AG20443 (cell line): ENCODE results near the gene NUFIP1.
A peak's percentile ranks its signal among the peaks of the same experiment; 100 is the strongest.
"Not testable (repeated sequence)": the region's sequence is repeated elsewhere in the genome, so short reads cannot be mapped to it uniquely, and the experiment has no call there.

Experiments
- DNase-seq: peaks from one replicate; pipeline ENCODE4 v3.0.0; 2012; ENCODE audit warnings: low spot score, mixed read lengths

The NUFIP1 gene

DNA sequence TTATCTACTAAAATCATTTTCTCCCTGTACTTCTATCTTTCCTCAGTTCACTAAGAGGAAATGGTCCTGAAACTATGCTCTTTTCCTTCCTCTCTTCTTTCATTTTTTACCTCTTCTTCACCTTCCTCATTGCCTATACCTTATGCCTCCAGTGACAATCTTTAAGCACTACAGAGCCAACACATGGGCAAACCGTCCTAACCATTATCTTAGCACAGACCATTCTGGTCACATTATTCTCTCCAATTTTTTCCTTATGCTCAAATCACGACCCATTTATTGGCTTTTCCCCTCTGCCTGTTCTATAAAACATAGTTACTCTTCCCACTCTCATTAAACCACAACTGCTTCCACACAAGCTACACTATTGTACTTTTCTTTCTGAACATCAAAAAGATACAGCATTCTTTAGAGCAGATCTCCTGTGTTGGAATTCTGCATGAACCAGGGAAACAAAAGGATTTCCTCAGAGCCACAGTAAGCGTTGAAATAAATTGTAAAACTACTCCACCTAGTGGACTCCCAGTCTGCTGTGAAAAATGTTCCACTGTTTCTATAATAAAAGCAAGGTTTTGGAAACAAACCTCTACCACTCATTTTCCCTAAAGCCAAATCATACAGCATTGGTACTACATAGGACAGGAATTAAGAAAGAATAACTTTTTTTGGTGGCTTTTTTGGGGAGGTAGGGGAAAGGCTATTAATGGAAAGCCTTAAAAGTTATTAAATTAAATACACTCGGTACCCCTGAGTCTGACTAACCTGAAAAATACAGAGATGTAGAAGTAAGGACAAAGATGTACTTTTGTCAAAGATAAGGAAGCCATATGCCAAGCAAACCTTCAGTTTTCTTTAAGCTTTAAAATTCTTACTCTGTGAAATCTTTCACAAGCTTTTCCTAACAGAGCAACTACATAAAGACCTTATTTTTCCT lies 19.5 kb downstream of the NUFIP1 start:
- peak; percentile 58 for DNase-seq

- no peak for DNase-seq
These were observed 20.8 kb downstream of the NUFIP1 start for GRCh38 chr13:44968434-44968815.

GRCh38 chr13:44967704-44968433 lies 21.4 kb downstream of the NUFIP1 start:
- peak; percentile 25 for DNase-seq

DNA sequence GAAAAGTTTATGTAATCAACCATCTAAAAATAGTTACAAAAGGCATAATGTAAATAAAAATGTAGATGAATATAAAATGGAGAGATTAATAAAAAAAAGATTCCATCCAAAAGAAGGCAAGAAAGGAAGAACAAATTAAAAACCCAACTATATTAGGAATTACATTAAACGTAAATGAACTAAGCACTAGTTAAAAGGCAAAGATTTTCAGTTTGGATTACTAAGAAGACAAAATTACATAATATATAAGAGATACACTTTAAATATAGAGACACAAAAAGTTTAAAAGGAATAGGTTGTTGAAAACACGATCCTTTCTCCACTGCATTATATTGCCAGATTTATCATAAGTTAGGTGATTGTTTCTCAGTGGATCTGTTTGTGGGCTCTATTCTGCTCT lies 27.3 kb downstream of the NUFIP1 start:
- DNase-seq, result no peak

DNA sequence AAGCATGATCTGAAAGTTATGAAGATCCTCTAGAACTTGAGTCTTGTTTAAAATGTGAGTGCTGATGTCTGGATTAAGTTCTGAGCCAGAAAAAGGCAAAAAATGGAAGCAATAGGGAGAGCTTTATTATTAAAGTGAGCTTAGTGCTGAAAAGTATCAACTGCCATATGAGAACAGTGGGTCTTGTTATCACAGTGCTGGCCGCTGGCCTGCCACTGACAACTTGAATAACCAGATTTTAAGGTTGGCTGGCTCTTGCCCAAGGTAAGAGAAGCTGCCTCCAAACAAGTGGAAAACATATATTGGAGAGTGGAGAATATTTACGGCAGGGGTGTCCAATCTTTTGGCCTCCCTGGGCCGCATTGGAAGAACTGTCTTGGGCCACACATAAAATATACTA lies 33.9 kb downstream of the NUFIP1 start:
- no peak for DNase-seq

- DNase-seq, result no peak
These were observed 35.0 kb downstream of the NUFIP1 start for GRCh38 chr13:44954224-44954623.

GRCh38 chr13:44952671-44953070 lies 36.6 kb downstream of the NUFIP1 start:
- no peak for DNase-seq

GRCh38 chr13:44951184-44951583 lies 38.1 kb downstream of the NUFIP1 start:
- DNase-seq, result no peak

DNA sequence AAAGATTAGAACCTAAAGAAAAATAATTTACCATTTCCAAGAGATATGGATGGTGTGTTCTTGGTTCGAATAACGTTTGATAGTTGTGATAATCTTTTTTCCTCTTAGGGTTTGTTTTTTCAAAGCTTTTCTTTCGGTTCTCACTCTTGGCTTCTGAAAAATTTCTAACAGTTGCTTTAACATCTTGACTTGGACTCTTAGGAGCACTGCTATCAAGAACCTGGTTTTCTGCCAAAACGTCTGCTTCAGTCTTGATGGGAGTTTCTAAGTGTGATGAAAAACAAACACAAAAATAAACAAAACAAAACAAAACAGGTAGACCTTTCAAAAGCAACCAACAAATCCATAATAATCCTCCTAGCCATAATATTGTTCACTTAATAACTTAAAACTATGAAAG lies 45.9 kb downstream of the NUFIP1 start:
- not testable (repeated sequence) for DNase-seq

DNA sequence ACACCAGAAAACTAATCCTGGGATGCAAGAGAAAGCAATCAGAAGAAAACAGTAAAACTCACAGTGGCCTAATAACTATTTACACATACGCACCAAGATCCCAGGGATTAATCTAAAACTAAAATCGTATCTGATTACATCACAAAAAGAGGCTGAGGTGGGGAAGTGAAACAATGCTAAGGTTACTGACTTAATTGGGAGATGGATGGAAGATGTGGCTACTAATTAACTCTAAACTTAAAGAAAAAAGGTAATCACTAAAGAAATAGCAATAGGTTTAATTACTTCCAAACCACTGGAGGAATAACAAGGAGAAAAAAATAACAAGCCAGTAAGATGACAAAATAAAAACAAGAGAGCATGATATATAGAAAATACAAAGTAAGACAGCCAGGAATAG lies 50.4 kb downstream of the NUFIP1 start:
- no peak for DNase-seq

- DNase-seq, result no peak
These were observed 53.0 kb downstream of the NUFIP1 start for GRCh38 chr13:44936246-44936645.

DNA sequence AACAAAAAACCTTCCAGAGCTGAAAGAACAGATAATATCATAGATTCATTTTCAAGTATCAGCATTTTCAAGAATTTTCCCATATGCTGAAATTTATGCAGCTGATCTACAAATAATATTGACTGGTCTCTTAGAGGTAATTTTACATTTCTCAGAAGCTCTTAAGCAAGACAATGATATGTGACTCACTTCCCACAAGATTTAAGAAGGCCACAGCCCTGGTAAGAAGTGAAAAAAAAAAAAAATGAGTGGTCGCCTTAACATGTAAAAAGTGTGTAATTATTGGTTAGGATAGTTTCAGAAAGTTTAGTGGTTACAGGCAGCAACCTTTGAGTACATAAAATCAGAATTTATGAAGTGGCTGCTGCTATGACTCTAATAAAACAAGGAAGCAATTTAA lies 54.5 kb downstream of the NUFIP1 start:
- peak; percentile 36 for DNase-seq

GRCh38 chr13:44932850-44933251 lies 56.4 kb downstream of the NUFIP1 start:
- peak; percentile 40 for DNase-seq

DNA sequence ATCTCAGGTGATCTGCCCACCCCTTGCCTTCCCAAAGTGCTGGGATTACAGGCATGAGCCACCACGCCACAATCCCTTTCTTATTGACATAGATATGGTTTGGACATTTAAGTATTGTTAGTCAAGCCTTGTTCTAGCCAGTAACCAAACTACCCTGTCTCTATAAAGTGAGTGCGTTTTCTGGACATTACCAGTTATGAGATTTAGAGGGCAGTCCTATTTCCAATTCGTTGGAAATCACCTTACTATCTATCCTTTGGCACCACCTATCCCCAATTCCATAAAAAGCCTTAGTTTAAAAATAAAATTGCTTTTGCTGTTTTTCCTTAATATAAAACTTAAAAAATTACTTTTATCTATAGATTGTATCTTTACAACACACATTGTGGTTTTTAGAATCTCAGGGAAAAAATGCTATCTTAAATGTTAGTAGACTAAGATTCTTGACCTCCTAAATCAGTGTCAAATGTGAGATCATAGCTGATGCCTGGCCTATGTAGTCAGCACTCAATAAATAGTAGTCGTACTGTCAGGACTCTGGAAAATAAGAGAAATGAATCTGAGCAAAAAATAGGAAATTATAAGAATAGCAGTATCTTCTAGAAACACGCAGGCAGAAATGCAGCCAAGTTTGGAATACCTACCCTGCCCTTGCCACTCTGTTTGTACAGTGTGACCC lies 57.0 kb downstream of the NUFIP1 start:
- DNase-seq, result peak; percentile 16

GRCh38 chr13:44930963-44931623 lies 58.2 kb downstream of the NUFIP1 start:
- DNase-seq, result peak; percentile 38

DNA sequence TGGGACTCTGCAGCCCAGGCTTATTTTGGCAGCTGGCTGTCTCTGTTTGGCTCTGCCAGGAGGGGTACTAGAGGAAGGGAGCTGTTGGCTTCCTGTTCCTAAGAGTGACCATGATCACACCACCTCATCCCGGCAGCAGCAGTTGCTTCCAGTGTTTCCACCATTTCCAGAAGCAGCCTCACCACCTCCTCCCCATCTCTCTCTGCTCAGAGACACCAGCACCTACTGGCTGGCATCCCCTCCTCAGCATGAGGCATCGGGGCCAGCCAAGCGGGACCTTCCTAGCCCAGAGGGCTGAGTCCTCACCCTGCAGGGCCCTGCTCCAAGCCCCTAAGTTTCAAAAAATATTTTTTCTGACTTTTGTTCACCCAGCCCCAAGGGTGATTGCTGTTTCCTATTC lies 59.0 kb downstream of the NUFIP1 start:
- no peak for DNase-seq

DNA sequence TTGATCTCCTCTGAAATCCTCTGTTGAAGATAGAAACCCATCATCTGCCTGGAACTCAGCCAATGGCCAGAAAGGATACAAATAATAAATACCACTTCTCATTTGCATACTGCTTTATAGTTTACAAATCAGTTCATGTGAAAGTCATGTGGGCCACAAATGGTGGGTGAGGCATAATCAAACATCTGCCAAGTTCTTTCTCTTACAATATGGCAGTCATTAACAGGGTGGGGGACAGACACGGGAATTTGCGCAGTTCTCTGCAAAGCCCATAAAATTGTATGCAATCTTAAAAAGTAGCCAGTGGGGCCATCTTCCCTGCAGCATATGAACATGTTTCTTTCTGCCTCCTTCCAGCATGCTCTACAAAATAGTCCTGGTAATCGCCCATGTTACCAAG lies 59.6 kb downstream of the NUFIP1 start:
- no peak for DNase-seq

- no peak for DNase-seq
These were observed 61.3 kb downstream of the NUFIP1 start for GRCh38 chr13:44927968-44928367.

GRCh38 chr13:44921931-44922758 lies 67.1 kb downstream of the NUFIP1 start:
- peak; percentile 76 for DNase-seq

GRCh38 chr13:44921246-44921877 lies 67.9 kb downstream of the NUFIP1 start:
- no peak for DNase-seq

DNA sequence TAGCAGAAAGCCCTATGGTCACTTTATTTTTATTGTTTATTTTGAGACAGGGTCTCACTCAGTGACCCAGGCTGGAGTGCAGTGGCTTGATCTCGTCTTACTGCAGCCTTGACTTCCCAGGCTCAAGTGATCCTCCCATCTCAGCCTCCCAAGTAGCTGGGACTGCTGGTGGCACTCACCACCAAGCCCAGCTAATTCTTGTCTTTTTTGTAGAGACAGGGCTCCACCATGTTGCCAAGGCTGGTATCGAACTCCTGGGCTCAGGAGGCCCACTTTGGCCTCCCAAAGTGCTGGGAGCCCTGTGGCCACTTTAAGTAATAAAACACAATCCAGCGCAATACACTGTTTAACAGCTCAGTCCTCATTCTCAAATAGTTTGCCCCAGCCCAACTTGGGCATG lies 69.3 kb downstream of the NUFIP1 start:
- DNase-seq, result no peak
